NT2/D1 (cell line): Measurements from ENCODE around the gene DYRK1A.

Source experiments
- SUZ12 ChIP-seq: IDR thresholded peaks from 2 replicates; pipeline ENCODE4 v1.6.1; 2011; ENCODE audit not compliant: insufficient read length, insufficient read depth; ENCODE audit errors: extremely low read depth
- YY1 ChIP-seq: IDR thresholded peaks from 2 replicates; pipeline ENCODE4 v1.6.1; 2011; ENCODE audit not compliant: insufficient read length, insufficient read depth
- ZNF274 ChIP-seq: IDR thresholded peaks from 2 replicates; pipeline ENCODE4 v1.6.1; 2011; ENCODE audit warnings: mild to moderate bottlenecking, low read depth, low read length

DNA sequence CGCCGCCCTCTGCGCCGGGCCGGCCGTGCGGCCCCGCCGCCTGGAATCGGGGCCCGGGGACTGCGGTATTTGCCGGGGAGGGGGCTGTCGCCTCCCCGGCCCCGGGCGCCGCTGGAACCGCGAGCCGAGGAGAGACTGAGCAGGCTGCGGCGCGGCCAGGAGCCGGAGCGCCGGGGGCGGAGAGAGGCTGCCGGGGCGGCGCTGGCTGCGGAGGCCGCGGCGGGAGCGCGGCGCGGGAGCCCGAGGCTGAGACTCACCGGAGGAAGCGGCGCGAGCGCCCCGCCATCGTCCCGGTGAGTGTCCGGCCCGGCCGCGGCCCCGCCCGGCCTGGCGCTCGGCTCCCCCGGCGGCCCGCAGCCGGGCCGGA lies 746 bp downstream of the DYRK1A start:
- no peak for TF ChIP-seq SUZ12
- TF ChIP-seq YY1: no peak
- TF ChIP-seq ZNF274: no peak
